HG03108 (cell line): Measurements from ENCODE around the gene ADARB2.

Experiments used
- ATAC-seq: cut with Tn5 transposase; IDR thresholded peaks from one replicate; pipeline ENCODE4 v1.9.1; 2021; ENCODE audit warnings: moderate library complexity; ENCODE audit not compliant: unreplicated experiment

ADARB2 gene

GRCh38 chr10:1736144-1736971, 967 bp downstream of the ADARB2 start:
- ATAC-seq, result no peak

GRCh38 chr10:1735562-1735961, 1.8 kb downstream of the ADARB2 start:
- ATAC-seq, result no peak

- ATAC-seq, result no peak
These were observed 3.0 kb downstream of the ADARB2 start for GRCh38 chr10:1734288-1734687.

DNA sequence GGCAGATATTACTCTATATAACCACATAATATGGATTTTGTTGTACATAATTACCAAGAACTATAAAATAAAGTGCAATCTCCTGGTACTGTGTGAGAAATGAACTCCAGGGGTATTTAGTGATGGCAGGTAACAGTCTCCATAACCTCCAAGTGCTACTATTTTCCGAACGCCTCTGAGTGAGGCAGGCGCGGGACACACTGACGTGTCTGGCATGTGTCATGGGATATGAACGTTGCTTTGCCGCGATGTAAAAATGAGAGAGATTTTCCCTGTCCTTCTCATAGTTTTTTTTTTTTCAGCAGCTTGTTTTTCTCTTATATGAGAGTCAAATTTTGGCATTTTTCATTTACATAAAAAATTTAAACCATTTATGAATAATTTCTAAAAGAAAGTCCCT, 3.6 kb downstream of the ADARB2 start:
- no peak for ATAC-seq

- no peak for ATAC-seq
These were observed 4.7 kb downstream of the ADARB2 start for GRCh38 chr10:1732564-1732996.

DNA sequence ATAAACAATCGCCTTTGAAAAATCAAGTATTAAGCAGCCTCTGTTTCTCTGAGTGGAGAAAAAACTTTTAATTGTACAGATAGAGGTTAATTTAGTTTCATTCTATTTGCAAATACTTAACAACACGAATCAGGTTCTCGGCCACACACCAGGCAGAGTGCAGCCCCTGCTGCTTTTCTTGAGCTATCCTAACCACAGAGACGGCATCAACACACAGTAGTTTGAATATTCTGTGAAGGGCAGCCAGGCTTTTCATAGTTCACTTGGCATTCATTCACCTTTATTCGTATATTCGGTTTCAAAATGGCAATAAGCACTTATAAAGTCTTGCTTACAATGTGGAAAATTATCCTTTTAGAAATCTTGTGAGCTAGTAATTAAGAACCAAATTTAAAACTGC, 5.7 kb downstream of the ADARB2 start:
- ATAC-seq, result no peak

- ATAC-seq, result no peak
These were observed 7.6 kb downstream of the ADARB2 start for GRCh38 chr10:1729751-1730150.

- no peak for ATAC-seq
These were observed 10.5 kb downstream of the ADARB2 start for GRCh38 chr10:1726861-1727260.

- no peak for ATAC-seq
These were observed 12.3 kb downstream of the ADARB2 start for GRCh38 chr10:1724921-1725488.

DNA sequence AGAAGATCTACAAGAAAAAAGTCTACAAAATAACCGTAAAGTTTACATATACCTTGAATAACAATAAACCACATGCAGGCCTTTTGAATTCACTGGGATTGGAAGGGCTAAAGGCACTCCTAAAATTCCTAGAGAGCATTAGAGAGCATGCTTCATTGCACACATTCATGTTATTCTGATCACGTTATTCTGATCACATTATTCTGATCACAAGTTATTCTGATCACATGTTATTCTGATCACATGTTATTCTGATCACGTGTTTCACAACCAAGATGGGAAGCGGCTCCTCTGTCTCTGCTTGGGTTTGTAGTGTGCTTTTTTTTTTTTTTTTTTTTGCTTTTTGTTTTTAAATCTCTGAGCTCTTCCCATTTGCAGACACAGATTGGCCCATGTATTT, 20.5 kb downstream of the ADARB2 start:
- no peak for ATAC-seq

GRCh38 chr10:1715821-1716220, 21.5 kb downstream of the ADARB2 start:
- ATAC-seq, result no peak

GRCh38 chr10:1712944-1713671, 24.2 kb downstream of the ADARB2 start:
- no peak for ATAC-seq

GRCh38 chr10:1712314-1712713, 25.0 kb downstream of the ADARB2 start:
- no peak for ATAC-seq

DNA sequence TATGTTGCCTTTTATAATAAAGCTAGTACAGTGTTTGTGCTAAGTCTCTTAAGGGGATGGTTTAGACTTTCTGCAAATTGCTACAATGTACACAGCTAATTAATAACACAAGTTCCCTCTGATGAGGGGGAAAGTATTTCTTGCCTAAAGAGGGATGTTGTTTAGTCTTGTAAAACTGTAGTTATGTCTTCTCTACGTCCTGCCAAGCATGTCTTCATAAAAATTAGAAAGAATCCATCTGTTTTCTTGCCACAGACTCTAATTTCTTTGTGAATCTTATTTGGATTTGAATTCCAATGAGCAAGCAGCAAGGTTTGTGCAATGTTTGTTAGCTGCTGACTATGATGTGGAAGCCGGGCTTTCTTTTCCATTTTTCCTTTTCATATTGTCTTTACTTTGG, 28.2 kb downstream of the ADARB2 start:
- no peak for ATAC-seq

DNA sequence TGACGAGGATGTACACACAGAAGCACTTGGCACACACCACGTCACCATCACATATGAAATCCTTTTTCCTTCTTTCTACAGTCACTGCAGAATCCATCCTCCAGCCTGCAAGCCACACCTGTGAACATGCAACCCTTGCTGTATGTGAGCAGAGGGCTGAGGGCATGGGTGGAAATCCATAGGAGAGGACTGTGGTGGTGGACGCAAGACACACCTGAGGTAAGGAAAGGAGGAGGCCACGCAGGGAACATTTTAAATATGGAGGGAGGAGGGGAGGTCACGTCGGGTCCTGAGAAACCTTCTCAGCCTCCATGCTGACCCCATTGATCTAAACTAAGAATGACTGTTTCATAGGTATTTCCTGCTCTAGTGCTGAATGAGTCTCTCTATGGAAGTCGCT, 28.6 kb downstream of the ADARB2 start:
- no peak for ATAC-seq

DNA sequence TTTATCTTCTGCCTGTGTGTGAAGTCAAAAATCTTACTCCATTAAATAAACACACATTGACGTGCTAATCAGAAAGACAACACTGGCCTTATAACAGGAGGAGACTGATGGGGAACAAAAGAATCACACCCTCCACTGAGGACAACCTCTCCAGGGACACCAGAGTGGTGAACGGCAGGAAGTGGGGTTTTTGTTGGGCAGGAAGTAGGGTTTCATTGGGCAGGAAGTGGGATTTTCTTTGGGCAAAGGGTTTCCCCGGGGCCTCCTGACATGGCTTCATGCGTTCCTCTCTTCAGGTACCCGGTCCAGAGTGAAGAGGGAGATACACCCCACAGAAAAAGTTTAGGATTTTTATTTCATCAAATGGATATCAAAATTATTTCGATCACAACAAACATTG, 30.6 kb downstream of the ADARB2 start:
- ATAC-seq, result no peak

DNA sequence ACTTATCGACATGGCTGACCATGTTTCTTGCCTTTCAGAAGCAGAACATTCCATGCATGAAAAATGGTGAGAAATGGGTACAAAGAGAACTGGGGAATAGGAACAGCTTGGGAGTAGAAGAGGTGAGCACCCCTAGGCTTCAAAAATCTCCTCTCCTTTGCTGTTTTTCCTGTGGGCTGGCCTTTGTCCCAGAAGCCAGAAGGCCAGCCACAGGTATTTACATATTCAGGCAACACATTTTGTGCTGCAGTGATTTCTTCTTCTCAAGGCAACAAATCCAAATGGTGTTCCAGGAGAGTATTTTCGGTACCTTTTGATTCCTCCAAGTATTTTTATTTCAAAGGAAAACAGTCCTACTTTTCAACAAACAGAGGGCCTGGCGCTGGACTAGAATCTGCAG, 31.1 kb downstream of the ADARB2 start:
- ATAC-seq, result no peak

DNA sequence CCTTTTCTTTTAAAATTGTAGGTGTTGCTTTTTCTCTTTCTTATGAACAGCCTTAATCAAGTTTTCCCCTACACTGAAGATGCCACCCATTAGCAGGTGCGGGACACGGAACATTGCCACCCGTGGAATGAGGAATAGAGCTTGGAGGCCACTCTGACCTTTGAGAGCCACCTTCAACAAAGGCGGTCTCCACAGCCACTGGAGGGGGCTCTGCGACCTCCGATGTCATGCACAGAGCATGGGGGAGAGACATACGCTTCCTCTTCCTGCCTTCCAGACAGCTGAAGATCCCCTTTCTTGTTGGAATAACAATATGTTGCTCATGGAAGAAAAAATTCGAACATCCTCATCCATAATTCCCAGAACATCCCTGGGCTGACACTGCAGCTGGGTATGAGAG, 39.1 kb downstream of the ADARB2 start:
- no peak for ATAC-seq

DNA sequence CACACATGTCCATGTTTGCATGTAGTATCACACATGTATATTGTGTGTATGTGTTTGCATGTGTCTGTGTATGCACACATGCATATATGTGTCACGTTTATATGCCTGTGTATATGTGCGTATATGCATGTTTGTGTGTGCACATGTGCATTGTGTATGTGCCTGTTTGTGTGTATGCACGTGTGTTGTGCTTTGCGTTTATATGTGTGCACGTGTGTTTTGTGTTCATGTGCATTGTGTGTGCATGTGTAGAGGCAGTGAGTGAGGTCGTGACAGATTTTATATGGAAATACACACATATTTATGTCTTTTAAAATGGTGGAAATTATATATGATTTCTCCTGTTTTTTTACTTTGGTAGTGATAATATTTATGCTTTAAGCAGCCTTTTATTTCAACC, 41.2 kb downstream of the ADARB2 start:
- ATAC-seq, result no peak

GRCh38 chr10:1690086-1690485, 47.2 kb downstream of the ADARB2 start:
- ATAC-seq, result no peak

DNA sequence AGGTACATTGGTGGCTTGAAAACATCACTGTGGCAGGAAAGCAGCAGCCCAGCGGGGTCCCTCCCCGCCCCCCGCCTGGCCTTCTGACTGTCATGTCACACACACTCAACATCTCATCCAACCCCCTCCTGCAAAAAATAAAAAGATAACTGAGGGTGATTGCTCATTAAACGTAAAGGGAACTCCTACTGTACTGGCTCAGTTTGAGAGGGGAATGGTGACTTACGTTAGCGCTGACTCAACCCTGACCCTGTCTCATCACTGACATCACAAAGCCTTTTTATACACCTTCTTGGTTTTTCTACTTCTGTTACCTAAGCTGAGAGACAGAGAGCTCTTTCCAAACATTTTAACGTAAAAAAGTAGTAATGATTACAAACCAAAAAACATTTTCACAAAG, 48.8 kb downstream of the ADARB2 start:
- no peak for ATAC-seq

DNA sequence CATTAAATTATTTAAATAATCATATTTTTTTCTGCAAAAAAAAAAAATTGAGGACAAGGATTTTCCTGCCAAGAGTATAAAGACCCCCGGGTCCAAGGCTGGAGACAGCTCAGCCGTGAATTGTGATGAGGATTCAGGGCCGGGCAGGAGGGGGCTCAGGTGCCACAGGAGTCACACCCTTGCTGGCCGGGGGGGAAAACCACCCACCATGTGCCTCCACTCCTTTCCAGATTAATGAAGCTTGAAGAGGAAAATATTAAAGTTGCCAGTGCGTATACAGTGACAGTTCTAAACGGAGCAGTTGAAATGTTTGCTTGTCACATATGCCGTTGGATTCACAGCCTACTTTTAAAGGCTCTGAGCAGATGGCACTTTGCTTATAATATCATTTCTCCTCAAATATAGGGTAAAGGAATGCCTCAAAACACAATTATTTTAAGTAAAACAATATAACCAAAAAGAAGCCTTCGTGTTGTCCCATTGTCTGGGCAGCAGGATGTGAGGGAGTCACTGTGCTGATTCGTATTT, 49.6 kb downstream of the ADARB2 start:
- ATAC-seq, result no peak
